GM12801 (cell line): ENCODE measurements around the gene C9orf85.

Experiments
- CTCF ChIP-seq: IDR thresholded peaks from one replicate; pipeline ENCODE4 v1.5.1; 2011; ENCODE audit warnings: control low read depth; ENCODE audit not compliant: insufficient read length; ENCODE audit errors: extremely low read depth

C9orf85 gene

GRCh38 chr9:71895955-71896354 is 15.5 kb upstream of the C9orf85 start:
- no peak for TF ChIP-seq CTCF

- no peak for TF ChIP-seq CTCF
Observed at GRCh38 chr9:71896761-71897160, 14.7 kb upstream of the C9orf85 start.

DNA sequence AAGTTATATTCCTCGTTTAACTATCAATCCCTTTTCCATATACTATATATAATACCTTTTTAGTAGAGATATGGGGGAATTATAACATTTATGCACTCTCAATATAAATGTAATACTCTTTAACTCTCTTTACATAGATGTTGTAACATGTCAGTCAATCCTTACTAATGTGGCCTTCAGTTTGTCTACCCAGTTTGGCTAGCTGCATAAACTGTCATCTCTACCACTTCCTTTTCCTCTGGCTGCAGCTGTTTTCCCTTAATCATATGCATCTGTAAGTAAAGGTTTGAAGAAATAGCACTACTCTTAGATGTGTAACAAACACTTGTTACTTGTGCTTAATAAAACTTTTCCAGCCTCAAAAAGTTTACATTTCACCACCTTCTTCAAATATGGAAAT is 13.9 kb upstream of the C9orf85 start:
- TF ChIP-seq CTCF = no peak

DNA sequence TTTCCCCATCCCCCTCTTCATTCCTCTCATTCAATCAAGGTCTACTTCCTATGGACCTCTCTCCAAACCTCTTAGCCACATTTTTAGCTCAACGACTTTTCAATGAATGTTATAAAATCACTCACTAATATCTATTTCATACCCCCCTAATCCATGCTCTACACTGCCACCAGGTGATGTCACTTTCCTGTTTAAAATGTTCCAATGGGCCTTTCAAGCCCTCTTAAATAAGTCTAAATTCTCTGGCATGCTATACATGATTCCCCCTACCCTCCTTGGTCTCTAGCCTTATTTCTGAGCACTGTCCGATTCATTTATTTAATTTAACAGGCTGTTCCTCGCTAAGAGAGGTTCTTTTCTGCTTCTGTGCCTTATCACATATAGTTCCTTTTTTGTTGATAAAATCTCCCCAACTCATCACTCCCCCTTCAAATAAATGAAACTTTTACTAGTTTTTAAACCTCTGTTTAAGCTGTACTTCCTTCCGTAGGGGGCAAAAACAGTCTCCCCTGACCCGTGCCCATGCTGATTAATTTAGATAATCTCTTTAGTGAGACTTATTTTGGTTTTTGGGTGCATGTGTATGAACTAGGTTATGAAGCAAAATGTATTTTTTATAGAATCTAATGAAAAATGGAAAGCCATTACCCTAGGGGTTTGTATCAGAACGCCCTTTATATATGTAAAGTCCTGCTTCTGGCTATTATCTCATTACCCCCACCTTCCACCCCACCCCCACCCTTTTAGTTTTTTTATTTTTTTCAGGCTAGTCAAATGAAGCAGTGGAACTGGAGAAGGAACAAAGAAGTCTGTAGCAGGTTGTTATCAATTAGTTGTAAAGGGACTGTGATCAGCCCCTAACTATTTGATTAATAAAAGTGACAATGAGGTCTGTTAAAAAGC is 9.5 kb upstream of the C9orf85 start:
- no peak for TF ChIP-seq CTCF

GRCh38 chr9:71904076-71904475 is 7.4 kb upstream of the C9orf85 start:
- TF ChIP-seq CTCF = no peak

GRCh38 chr9:71908825-71909224 is 2.6 kb upstream of the C9orf85 start:
- no peak for TF ChIP-seq CTCF

GRCh38 chr9:71909887-71910649 is 1.4 kb upstream of the C9orf85 start:
- TF ChIP-seq CTCF = no peak
